Adrenal gland (tissue), 5 donors: ENCODE data around the gene RNF214.

Source experiments
- POLR2A ChIP-seq, 2 donors: fragments of 450-650 bp; IDR thresholded peaks; one replicate each; pipeline ENCODE4 v1.6.1; 2017; ENCODE audit warnings: antibody characterized with exemption in 2 of 2, mild to moderate bottlenecking in 2 of 2, moderate library complexity in 1 of 2
- TF ChIP-seq, protein P1 (sequence below), 6 experiments: fragments of 450-650 bp in 4 of 6; fragments of 200-600 bp in 2 of 6; sonication (generic) in 1 of 6; IDR thresholded peaks; 1 replicate in 5 of 6; 2 replicates in 1 of 6; pipeline versions ENCODE4 v1.5.1 to v1.8.0; 2016 to 2021; ENCODE audit warnings: antibody characterized with exemption in 6 of 6, mild to moderate bottlenecking in 2 of 6, moderate library complexity in 1 of 6
- donor health status: DM: no; HTN: no; CAD: no.

DNA sequence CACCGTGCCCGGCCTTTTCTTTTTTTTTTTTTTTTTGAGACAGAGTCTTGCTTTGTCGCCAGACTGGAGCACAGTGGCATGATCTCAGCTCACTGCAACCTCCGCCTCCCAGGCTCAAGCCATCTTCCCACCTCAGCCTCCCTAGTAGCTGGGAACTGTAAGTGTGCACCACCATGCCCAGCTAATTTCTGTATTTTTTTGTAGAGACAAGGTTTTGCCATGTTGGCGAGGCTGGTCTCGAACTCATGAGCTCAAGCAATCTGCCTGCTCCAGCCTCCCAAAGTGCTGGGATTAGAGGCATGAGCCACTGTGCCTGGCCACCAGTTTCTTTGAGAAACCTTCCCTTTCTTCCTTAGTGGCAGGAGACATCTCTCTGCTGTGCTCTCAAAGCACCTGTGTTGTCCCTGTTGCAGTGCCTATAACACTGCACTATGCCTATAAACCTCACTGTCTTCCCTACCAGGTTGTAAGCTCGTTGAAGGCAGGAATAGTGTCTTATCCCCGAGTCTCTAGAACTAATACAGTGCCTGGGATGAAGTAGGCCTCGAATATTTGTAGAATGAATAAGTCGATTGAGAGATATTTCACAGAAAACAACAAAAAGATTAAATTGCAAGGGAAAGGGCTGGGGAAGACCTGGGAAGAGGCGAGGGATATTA, 19.6 kb upstream of the RNF214 start:
- TF ChIP-seq, protein P1, sequence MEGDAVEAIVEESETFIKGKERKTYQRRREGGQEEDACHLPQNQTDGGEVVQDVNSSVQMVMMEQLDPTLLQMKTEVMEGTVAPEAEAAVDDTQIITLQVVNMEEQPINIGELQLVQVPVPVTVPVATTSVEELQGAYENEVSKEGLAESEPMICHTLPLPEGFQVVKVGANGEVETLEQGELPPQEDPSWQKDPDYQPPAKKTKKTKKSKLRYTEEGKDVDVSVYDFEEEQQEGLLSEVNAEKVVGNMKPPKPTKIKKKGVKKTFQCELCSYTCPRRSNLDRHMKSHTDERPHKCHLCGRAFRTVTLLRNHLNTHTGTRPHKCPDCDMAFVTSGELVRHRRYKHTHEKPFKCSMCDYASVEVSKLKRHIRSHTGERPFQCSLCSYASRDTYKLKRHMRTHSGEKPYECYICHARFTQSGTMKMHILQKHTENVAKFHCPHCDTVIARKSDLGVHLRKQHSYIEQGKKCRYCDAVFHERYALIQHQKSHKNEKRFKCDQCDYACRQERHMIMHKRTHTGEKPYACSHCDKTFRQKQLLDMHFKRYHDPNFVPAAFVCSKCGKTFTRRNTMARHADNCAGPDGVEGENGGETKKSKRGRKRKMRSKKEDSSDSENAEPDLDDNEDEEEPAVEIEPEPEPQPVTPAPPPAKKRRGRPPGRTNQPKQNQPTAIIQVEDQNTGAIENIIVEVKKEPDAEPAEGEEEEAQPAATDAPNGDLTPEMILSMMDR (IDR thresholded peaks at IDR 0.05) = no peak
- TF ChIP-seq POLR2A (IDR thresholded peaks at IDR 0.05) = no peak
